HG02642 (cell line): ENCODE results near the gene RAMP2.

ENCODE experiments used
- ATAC-seq: cut with Tn5 transposase; IDR thresholded peaks from one replicate; pipeline ENCODE4 v1.9.1; 2021; ENCODE audit warnings: mild to moderate bottlenecking; ENCODE audit not compliant: unreplicated experiment, poor library complexity

Gene RAMP2

DNA sequence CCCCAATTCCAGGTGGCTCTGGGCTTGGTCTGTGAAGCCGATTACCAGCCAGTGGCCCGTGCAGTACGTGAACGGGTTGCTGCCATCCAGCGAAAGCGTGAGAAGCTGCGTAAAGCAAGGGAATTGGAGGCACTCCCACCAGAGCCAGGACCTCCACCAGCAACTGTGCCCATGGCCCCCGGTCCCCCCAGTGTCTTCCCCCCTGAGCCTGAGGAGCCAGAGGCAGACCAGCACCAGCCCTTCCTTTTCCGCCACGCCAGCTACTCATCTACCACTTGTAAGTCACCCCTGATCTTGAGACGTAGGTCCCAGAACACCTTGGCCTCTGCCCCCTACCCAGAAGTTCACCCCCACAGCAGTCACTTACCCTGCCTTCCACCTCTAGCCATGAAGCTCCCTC is 26.2 kb downstream of the RAMP2 start:
- ATAC-seq = no peak

DNA sequence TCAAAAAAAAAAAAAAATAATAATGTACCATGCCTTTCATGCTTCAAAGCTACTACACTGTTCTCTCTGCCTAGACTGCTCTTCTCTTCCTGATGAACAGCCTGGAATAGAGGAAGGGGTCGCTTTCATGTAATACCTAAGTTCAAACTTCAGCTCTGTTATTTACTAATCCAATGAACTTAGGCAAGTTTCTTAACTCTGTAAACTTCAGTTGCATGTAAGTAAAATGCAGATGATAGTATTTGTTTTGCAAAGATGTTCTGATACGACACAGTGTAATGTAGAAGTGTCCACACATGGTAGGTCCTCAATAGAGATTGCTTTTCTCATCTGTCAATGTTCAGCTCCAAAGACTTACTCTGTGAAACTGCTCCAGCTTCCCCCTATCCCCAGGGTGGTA is 30.9 kb downstream of the RAMP2 start:
- ATAC-seq = no peak

DNA sequence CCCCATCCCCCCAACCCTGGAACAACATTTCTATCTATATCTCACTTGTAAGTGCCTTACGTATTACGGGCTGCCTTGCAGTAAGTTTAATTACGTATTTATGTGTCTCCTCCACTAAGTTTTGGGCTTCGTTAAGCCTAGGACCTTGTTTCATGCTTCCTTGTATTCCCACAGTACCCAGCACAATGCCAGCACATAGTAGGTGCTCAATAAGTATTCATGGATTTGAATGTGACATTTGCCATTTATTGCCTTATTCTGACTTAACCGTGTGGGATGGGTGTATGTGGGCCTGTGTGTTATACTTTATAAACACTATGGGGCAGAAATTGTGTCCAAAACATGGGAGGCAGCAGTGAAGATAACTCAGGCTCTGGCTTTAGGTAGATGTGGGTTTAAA is 31.5 kb downstream of the RAMP2 start:
- no peak for ATAC-seq

DNA sequence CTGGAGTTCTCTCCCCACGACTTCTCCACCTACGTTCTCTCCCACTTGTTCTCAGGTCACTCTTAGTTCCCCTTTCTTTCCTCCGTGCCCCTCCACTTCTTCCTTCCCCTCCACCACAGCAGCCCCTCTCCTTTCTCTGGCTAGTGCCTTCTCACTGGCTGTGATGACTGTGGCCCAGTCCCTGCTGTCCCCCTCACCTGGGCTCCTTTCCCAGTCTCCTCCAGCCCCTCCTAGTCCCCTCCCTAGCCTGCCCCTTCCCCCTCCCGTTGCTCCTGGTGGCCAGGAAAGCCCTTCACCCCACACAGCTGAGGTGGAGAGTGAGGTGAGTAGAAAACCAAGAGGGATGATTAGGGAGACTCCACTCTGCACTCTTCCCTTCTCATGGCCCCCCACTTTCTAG is 34.0 kb downstream of the RAMP2 start:
- no peak for ATAC-seq

DNA sequence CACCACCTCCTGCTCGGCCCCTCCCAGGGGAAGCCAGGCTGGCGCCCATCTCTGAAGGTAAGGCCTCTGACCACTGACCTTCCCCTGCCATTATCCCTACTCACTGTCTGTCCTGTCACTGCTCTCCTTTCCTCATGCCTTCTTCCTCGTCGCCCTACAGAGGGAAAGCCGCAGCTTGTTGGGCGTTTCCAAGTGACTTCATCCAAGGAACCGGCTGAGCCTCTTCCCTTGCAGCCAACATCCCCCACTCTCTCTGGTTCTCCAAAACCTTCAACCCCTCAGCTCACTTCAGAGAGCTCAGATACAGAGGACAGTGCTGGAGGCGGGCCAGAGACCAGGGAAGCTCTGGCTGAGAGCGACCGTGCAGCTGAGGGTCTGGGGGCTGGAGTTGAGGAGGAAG is 34.4 kb downstream of the RAMP2 start:
- no peak for ATAC-seq

DNA sequence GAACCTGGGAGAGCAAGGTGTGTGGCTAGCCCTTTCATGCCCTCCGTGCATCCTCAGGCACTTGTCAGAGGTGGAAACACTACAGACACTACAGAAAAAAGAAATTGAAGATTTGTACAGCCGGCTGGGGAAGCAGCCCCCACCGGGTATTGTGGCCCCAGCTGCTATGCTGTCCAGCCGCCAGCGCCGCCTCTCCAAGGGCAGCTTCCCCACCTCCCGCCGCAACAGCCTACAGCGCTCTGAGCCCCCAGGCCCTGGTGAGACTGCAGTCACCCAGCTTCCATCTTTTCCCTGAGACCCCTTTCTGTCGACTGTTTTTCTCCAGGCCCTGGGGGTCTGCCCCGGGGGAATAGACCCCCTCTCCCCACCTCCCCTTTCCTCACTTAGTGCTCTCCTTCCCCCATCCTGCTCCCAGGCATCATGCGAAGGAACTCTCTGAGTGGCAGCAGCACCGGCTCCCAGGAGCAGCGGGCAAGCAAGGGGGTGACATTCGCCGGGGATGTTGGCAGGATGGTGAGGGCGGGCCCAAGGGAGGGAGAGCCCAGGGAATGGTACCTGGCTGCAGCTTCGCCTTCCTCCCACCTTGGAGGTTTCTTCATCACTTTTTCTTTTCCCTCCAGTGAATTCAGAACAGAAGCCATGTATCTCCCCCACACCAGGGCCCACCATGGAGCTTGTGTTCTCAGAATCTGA is 35.2 kb downstream of the RAMP2 start:
- no peak for ATAC-seq

DNA sequence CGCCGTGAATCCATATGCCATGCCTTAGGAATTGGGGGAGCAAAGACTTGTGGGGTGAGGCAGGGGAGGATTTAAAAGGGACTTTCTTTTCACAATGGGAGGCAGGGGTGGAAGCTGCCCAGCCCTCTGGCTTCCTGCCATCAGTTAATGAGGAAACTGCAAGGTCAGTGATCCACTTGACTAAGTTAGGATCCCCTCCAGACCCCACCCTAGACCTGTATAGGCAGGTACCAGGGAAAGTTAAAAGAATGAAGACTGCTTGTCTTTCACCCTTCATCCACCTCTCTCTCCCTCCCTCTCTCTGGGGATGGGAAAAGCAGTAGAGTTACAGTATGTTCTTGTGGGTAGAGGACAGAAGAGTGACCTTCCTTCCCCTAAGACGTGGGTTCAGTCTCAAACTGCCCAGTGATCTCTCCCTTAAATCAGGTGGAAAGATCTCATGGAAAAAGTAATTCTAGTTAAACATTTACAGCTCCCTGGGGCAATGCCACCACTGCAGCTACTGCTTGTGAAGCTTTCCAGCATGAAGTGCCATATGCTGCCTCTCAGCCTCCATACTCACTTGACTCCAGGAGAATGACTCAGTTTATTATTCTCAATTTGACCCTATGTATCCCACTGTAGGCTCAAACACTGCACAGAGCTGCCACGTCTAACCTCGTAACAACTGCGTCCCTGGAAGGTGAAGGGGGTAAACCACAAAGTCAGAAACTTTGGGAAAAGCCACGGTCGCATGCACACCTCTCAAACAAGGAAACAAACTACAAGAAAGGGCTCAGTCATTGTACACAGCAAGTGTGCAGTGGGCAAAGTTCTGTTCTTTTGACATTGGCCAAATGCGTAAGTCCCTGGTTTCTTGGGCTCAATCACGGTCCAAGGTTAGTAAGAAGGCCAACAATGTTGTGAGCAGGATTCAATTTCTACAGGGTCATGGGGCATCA is 36.3 kb downstream of the RAMP2 start:
- ATAC-seq = no peak

DNA sequence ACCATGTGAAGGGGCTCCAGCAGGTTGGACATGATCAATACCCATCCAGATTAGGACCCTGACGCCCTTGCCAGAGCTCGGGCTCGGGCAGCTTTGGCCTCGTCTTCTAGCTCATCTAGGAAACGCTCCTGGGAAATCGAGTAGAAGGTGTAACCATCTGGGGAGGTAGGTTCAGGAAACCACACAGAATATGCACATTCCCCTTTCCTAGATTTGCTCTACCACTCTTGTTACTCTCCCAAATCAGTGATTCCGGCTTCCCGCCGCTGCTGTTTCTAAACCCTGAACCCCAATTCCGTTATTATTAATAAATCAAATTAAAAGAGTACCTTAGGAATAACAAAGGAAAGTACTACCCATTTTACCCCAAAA is 37.0 kb downstream of the RAMP2 start:
- no peak for ATAC-seq

DNA sequence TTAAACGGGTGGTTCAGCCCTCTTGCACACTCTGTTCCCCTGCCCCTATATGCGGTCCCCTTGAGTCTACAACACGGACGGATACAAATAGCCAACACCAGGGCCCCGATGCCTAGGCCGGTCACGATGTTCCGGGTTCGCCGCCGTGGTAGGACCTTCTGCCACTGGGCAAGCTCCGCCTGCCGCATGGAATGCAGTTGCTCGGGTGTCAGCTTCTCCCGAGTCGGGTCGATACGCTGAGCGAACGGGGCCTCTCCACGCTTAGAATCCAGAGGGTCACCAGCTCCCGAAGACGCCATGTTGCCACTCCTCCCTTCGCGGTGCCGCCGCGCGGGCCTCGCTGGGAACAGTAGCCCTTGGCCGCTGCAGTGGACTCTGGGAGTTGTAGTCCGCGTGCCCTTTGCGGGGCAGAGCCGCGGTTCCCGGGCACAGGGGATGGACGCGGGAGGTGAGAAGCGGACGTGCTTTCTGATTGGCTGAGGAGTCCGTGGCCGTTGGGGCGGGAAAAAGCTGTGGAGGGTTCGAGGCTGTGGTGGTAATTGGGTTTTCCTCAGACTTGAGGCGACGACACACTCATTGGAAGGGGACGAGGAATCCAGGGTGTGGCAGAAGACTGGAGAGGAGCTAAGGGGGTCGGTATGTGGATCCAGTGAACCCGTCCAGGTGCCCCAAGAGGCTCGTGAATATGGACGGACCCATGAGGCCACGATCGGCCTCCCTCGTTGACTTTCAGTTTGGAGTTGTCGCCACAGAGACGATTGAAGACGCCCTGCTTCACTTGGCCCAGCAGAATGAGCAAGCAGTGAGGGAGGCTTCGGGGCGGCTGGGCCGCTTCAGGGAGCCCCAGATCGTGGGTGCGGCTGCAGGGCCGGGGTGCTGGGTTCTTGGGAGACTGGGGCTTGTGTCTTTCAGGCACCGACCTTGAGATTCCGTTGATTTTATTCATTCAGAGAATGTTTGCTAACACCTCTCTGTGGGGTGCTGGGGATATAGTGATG is 37.7 kb downstream of the RAMP2 start, which contains the start of the genes CNTD1 and COA3:
CNTD1 (plus strand) TSS at position 479 of the 998 bp plus-strand sequence; CDS start at position 686, 207 bp downstream.
COA3 (minus strand) TSS at position 322 of the 998 bp plus-strand sequence; CDS start at position 299, 23 bp downstream.
- peak; percentile 87 for ATAC-seq

DNA sequence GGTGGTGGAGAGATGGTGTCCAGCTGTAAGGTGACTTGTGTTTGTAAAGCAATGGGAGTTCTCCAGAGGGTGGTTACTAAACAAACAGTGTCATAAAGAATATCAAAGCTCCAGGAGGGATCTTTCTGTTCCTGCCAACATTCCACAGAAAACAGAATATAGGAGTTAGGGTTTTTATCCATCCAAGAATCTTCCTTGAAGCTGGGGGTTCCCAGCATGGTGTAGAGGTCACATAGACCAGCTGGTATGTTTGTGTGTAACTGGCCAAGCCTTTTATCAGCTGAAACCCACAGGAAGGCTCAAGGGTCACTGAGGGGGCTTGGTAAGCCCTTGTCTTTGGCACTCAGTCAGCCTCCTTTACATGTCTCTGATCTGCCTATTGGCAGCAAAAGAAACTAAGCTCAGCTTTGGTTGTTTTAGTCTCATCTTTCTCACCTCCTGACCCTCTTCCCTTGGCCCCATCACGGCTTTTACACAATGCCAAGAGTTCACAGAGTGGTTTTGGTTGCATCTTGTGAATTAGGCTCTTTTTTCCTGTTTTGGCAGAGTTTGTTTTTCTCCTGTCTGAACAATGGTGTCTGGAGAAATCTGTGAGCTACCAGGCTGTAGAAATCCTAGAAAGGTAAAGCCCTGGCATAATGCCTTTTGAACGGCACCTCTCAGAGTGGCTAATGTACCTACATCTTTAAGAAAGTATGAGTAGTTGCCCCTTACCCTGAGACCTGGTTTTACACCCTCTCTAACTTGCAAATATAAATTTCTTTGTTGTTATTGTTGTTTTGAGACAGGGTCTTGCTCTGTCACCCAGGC is 42.3 kb downstream of the RAMP2 start:
- ATAC-seq = no peak

DNA sequence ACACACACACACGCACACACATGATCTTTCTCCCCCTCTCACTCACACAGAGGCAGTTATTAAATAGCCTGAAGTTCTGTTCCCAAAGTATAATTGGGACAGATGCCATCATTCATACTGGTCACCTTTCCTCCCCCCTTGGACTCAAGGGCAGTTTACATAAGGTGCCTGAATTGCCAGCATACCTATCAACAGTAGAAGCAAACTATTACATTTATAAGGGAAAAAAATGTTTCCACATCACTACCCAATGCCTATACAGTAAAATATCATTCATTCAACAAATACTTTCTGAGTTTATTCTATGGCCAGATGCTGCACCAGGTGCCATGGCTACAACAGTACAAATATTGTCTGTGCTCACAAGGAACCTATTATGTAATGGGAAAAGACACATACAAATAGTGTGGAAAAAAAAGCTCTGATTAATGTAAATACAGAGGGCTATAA is 43.9 kb downstream of the RAMP2 start:
- ATAC-seq = no peak

DNA sequence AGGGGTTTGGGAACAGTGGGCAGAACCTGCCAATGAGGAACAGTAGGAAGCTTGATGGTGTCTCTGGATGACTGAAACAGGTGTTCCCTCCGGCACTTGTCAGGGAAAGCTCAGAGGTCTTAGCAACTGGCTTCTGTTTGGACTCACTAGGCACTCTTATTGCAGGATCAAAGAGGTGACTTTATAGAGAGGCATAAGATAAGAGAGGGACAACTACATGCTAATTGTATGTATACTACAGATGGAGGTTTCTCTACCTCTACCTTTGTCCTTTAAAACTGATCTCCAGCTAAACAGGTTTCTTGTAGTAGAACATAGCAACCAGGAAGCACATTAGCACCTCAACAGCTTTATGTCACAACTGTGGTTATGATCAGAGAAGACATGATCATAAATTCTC is 45.2 kb downstream of the RAMP2 start:
- no peak for ATAC-seq

DNA sequence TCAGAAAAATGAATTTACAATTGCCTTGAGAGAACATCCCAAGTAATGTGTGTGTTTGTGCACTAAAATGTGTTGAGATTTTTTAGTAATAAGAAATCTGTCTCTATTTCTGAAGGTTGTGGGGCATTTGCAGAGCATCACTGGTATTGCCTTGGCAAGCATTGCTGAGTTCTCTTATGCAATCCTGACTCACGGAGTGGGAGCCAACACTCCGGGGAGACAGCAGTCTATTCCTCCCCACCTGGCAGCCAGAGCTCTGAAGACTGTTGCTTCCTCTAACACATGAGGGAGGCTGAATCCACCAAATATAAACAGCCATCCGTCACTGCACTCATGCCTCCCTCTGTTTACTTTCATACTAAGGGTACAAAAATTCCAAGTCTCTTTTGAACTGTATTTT is 48.2 kb downstream of the RAMP2 start:
- ATAC-seq = no peak
